GM19463 (cell line): ENCODE measurements around the gene RPRD2.
"Not testable (repeated sequence)": the region's sequence is repeated elsewhere in the genome, so short reads cannot be mapped to it uniquely, and the experiment has no call there.

Experiments used
- ATAC-seq: cut with Tn5 transposase; IDR thresholded peaks from one replicate; pipeline ENCODE4 v1.9.1; 2021; ENCODE audit warnings: mild to moderate bottlenecking, moderate library complexity; ENCODE audit not compliant: unreplicated experiment

Gene RPRD2

DNA sequence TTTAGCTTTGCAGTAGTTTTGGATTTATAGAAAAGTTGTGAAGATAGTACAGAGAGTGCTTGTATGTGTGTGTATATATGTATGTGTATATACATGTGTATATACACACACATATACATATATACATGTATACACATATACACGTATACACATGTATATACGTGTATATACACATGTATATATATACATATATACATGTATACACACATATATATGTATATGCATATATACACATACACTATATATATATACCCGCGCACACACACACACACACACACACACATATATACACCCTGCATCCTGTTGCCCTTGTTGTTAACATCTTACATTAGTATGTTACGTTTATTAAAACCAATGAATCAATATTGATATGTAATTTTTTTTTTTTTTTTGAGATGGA is 24.3 kb downstream of the RPRD2 start:
- no peak for ATAC-seq

DNA sequence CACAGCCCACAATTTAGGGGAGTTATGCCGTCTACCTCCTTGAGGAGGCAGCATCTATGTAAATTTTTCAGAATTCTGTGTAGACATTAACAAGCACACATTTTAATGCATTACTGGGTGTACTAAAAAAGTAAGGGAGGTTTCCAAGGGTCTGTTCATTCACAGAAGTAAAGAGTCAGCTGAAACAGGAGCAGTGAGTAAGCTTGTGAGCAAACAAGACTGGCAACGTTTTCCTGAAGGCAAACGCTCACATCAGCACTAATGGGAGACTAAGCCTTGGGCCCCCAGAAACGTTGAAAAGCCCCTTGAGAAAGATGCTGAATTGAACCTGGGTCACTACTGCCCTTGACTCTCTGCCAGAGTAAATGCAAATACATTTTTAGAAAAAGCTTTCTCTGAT is 25.7 kb downstream of the RPRD2 start:
- ATAC-seq, result no peak

DNA sequence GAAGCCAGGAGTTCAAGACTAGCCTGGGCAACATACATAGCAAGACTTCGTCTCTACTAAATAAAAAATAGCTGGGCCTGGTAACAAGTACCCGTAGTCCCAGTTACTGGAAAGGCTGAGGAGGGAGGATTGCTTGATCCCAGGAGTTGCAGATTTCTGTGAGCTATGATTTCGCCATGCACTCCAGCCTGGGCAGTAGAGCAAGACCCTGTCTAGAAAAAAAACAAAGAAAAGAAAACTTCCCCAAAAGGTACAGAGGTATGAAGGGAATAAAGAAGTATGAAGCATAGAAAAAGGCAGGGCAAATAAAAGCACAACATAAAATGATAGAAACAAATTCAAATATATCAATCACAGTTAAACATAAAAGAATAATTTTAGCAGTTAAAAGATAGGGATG is 28.7 kb downstream of the RPRD2 start:
- no peak for ATAC-seq

GRCh38 chr1:150395115-150395514 is 31.2 kb downstream of the RPRD2 start:
- not testable (repeated sequence) for ATAC-seq

DNA sequence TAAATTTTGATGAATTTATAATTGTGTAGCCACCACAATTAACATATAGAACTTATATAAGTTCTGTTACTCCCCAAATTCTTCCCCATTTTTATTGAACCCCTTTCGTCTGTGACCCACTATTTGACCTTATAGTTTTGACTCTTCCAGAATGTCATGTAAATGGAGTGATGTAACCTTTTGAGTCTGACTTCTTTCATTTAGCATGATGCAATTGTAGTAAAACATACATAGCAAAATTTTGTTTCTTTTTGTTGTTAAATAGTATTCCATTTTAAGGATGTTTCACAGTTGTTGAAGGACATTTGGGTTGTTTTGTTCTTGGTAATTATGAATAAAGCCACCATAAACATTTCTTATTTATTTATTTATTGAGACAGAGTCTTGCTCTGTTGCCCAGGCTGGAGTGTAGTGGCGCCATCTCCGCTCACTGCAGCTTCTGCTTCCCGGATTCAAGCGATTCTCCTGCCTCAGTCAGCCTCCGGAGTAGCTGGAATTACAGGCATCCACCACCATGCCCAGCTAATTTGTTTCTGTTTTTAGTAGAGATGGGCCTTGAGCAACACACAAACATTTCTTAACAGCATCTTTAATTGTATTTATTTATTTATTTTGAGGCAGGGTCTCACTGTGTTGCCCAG is 33.6 kb downstream of the RPRD2 start:
- ATAC-seq, result no peak

- no peak for ATAC-seq
Observed at GRCh38 chr1:150404465-150404864, 40.5 kb downstream of the RPRD2 start.

DNA sequence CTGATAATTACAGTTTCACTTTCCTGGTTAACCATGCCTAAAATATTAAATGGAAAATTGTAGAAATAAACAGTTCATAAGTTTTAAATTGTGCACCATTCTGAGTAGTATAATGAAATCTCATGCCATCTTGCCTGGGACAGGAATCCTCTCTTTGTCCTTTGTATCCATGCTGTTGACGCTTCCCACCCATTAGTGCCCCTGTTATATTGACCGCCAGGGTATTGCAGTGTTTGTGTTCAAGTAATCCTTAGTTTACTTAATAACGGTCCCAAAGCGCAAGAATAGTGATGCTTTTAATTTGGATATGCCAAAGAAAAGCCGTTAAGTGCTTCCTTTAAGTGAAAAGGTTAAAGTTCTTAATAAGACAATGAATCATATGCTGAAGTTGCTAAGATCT is 41.7 kb downstream of the RPRD2 start:
- no peak for ATAC-seq

GRCh38 chr1:150406483-150406882 is 42.5 kb downstream of the RPRD2 start:
- ATAC-seq, result no peak

DNA sequence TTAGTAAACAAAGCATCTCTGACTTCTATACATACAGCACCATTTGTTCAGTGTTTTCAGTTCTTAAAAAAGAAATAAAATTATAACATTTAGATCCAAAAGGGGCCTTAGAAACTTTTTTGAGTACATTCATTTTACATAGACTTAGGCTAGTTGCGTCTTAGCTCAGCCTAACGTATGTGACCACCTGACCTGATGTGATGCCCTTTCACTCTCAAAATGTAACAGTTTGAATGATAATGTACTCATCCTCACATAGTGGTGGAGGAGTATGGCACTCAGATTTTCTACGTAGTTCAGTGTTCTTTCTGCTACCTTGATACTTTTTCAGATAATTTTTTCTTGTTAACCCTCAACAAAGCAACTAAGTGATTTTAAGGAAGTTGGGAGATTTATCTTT is 43.4 kb downstream of the RPRD2 start:
- ATAC-seq, result no peak

- no peak for ATAC-seq
Observed at GRCh38 chr1:150408800-150409199, 44.9 kb downstream of the RPRD2 start.

DNA sequence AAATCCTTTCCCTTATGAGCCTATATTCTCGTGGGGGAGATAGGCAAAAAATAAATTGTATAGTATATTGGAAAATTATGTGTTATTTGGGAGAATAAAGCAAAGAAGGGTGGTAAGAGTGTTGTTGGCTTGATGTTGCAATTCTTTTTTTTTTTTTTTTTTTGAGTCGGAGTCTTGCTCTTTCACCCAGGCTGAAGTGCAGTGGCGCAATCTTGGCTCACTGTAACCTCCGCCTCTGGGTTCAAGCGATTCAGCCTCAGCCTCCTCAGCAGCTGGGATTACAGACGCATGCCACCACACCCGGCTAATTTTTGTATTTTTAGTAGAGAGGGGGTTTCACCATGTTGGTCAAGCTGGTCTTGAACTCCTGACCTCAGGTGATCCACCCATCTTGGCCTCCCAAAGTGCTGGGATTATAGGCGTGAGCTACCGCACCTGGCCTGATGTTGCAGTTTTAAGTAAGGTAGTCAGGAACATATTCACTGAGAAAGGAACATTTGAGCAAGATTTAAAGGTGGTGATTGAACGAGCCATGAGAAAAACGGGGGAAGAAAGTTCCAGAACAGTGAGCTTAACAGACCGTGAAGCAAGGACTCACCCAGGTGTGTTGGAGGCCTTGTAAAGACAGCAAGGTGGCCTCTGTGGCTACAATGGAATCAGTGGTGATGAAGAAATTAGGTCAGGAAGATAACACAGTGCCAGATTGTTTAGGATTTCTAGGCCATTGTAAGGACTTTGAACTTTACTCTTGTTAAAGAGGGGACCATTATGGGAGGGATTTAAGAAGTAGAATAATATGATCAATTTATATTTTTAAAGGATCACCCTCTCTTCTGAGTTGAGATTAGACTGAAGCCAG is 45.8 kb downstream of the RPRD2 start:
- no peak for ATAC-seq

DNA sequence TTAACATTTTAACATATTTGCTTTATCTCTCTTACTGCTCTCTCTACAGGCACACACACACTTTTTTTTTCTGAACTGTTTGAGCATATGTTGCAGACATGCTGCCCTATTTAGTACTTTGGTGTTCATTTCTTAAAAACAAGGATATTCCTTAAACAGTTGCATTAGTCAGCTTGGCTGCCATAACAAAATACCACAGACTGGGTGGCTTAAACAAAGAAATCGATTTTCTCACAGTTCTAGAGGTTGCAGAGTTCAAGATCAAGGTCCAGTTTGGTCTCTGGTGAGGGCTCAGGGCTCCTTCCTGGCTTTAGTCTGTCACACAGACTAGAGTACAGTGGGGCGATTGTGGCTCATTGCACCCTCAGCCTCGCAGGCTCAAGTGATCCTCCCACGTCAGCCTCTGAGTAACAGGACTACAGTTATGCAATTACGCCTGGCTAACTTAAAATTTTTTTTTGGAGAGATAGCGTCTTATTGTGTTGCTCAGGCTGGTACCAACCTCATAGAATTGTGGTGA is 46.7 kb downstream of the RPRD2 start:
- ATAC-seq, result no peak

DNA sequence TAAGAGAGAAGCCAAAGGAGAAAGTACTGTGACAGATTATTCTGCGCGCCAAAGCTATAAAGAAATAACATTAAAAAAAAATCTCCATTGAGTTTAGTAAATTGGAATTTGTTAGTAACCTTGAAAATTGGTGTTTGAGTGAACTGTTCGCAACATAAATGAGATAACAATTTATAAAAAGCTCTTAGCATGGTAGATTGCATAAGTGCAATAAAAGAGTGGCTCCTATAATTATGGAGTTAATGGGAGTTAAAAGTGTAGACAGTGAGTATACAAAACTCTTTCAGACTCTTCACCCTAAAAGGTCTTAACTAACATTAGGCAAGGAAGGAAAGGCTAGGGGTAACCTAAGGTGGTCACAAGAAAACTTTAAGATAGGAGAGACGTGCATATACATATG is 50.6 kb downstream of the RPRD2 start:
- ATAC-seq, result no peak

- ATAC-seq, result no peak
Observed at GRCh38 chr1:150415800-150416199, 51.9 kb downstream of the RPRD2 start.

- ATAC-seq, result no peak
Observed at GRCh38 chr1:150420560-150421265, 56.8 kb downstream of the RPRD2 start.

- ATAC-seq, result no peak
Observed at GRCh38 chr1:150422541-150422940, 58.6 kb downstream of the RPRD2 start.

DNA sequence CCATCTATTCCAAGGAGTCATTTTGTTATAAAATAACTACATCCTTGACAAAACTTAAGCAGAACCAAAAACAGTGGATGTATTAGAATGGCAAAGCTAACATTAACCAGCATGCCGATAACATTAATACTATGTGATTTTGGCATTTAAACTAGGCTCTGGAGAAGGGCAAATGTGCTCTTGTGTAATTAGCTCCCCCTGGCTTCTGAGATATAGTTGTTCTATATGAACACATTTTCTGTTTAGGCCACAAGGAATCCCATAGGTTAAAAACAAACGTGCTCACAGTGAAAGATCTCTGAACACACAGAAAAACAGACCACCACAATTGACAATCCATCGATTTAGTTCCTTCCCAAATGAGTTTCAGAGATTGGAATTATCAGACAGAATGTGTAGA is 65.9 kb downstream of the RPRD2 start:
- no peak for ATAC-seq

DNA sequence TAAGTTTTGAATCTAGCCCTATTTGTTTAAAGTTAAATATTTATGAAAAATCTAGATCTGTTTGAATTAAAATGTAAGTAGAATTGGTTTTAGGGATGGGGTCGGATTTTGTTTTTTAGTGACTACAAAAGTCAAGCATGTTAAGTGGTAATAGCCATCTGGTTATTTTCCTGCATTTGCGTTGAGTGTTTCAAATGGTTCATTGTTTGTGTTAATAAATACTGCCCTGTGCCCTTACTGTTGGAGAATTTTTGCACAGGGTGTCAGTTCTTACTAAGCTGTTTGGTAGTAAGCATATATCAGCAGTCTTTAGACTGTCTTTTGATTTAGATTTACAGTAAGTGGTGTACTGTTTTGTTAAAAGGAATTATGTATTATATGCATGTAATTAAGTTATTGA is 77.2 kb downstream of the RPRD2 start:
- no peak for ATAC-seq

GRCh38 chr1:150444232-150444631 is 80.3 kb downstream of the RPRD2 start:
- no peak for ATAC-seq

GRCh38 chr1:150456146-150456647 is 92.2 kb downstream of the RPRD2 start:
- ATAC-seq, result no peak

DNA sequence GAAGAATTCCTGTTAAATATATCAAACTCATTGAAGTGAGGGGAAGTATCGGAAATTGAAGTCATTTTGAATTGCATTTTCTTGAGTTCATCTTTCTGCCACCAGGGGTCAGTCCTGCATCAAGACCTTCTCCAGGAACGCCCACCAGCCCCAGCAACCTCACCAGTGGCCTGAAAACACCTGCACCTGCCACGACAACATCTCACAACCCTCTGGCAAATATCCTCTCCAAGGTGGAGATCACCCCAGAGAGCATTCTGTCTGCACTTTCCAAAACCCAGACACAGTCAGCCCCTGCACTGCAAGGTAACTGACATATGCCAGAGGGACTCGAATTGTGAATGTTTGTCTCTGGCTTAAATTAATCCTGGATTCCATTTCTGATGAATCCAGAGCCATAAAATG is 100.5 kb downstream of the RPRD2 start:
- no peak for ATAC-seq
